SIG-M5 treated with dmso at 0.1 percent for 504 hours (cell line): ENCODE measurements around the gene CLMP.

Source experiments
- DNase-seq: peaks from one replicate; lab custom pipeline; 2025; ENCODE audit not compliant: unreplicated experiment; lab: John Stamatoyannopoulos, UW

CLMP gene

DNA sequence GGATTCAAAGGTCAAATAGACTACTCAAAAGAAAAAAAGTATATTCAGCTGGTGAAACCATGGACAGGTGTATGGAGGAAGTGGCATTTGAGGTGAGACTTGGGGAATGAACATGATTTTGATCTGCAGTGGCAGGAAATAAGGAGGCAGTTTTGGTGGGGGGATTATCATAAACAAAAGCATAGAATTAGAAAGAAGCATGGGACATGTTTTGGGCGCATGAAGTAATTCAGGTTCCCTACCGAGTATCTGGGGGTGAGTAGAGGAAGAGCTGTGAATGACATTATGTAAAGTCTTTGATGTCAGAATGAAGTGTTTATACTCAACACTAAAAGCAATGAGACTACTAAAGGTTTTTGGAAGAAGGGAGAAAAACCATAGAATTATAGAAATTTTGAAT, 3.1 kb downstream of the CLMP start:
- no peak for DNase-seq

DNA sequence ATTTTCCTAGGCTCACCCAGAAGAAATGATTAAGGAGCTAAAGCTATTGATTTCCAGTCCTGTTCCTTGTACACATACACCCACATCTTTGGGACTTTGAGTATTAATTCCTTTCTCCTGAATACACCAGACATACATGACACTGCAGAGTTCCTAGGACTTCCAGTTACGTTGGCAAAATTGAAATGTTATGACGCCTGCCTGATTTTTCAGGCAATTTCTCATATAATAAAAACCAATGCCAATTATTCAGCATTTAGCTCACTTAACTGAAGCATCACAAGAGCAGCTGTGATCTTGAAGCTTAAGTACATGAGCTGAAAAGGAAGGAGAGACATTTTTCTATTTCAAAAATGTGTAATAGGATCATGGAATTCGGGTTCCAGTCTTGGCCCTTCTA, 4.5 kb downstream of the CLMP start:
- no peak for DNase-seq

DNA sequence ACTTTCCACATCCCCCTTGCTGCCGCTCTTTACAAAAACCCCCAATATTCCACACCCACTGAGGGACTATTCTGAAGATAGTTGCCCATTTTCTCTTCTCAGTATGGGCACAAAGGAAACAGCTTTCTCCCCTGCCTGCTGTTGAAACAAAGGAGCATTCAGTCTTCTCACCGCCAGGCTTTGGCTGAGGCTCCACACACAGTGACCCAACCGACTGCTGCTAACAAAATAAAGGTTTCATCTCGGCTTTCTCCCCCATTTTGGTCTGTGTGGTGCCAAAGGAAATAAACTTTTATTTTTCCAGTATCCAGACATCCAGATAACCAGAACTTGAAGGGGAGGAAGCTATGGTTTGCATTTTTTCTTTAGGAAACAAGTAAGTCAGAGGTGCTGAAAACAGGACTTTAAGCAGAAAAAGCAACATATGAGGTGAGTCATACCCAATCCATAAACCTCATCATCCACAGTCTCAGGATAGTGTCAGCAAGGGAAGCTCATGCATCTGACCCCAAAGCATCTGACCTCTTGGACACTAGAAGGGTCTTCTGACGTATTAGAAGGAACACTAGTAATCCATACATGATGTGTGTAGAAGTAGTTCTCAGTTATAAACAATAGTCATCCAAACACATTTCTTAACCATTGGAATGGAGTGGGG, 6.4 kb downstream of the CLMP start:
- no peak for DNase-seq

DNA sequence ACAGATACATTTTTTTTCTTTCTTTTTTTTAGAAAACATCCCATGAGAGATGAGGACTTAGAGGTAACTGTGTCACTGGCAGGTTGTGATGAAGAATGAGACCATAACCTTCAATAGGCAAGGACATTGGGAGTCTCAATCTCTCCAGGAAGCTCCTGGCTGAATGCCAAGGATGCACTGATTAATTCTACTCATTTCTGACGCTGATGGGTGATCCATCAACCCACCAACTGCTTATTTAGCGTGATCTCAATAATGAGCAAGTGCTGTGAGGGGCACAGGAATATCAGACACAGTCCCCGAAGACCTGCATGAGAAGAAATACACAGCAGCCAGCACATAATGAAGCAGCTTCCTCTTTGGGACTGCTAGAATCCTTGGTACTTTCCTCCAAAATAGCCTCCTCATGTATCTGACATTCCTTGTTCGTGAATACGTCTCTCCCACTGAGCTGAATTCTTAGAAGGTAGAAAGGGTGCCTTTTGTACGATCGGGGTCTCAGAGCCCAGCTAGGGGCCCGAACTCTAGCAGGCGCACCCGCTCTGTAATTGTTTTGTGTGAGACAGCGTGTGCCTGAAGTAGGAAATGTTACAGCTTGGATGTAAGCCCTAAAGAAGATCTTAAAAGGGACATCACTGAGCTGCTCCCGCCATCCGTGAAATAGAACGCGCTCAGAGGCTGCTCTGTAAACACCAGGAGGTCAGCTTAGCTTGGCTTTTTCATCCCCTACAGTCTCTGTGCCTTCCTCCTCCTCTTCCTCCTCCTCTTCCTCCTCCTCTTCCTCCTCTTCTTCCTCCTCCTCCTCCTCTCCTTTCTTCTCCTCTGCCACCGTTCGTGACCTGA, 7.2 kb downstream of the CLMP start:
- DNase-seq: no peak

DNA sequence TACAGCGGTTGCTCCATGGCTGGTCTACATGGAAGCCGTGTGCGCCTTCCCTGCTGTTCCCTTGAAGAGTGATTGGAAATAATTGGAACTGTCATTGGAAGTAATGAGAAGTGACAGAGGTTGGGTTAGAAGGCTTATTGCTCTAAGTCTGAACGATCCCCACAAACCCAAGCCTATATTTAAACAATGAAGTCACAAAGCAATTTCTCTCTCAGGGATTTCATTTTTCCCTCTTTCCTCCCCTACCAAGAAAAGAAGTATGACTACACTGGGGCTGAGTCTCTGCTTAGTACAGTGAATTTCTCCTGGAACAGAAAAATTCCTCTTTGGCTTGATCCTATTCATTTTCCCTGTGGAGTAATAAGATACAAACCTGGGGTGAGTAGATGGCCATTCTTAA, 7.8 kb downstream of the CLMP start:
- DNase-seq: no peak

DNA sequence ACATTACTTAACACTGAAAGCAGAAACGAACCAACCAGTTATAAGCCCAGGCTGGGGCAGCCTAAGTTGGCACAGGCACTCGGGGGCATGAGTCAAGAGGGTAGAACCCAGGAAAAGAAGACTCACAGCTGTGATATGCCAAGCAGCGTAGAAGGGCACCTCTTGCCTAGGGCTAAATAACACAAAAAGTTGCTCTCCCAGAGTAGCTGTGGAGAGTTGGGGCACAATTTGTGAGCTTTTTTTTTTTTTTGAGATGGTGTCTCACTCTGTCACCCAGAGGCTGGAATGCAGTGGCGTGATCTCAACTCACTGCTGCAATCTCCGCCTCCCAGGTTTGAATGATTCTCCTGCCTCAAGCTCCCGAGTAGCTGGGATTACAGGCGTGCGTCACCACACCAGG, 8.8 kb downstream of the CLMP start:
- DNase-seq: no peak

DNA sequence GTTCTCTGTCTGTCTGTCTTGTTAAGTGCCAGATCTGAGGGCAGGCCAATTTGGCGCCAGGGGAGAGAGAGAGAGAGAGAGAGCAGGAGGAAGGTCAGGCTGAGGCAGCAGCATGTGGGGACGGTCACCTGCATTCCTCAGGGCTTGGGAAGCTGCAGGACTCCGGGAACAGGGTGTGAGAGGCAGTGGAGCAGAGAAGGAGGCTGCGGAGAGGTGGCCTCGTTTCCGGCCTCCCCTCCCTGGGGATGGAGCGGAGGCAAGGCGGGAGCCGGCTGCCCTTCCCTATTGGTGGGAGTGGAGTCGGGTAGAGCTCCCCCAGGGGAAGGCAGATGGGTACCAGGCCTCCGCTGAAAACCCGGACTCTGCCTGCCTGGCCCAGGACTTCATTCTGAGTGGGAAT, 9.7 kb downstream of the CLMP start:
- no peak for DNase-seq

DNA sequence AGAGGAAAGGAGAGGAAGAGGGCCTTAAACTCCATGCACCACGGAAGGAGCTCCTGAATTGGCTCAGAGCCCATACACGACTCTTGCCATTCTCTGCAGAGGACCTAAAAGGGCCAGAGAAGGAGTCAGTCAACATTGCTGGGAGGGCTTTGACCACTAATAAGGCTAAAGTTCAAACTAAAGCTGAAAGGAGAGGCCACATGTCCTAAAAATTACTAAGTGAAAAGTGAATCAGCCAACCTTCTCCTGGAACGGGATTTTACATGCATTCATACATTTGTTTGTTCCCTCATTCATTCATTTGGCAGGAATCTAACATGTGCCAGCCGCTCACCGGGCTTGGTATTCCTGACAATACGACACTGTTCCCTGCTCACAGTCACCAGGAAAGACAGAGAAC, 10.5 kb downstream of the CLMP start:
- DNase-seq: no peak

DNA sequence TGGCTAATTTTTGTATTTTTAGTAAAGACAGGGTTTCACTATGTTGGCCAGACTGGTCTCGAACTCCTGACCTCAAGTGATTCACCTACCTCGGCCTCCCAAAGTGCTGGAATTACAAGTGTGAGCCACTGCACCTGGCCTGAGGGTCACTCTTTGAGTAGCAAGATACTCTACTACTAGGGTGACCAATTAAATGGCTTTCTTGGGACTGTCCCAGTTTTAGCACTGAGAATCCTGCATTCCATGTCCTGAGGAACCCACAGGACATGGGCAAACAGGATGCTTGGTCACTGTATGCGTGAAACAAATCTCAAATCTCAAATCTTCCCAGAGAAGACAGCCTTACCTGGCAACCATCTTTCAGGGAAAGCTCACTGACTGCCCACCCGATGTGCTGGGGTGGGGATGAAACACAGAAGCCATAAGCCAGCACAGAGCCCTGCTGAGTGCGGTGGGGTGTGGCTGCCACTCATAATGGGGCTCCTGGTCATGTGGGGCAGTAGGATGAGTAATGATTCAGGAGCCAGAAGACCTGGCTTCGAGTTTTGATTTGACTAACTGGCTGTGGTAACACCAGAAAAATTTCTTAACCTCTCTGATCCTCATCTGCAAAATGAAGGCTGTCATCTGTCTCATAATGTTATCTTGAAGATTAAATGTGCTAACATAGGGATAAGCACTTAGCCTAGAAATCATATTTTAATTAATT, 11.5 kb downstream of the CLMP start:
- no peak for DNase-seq

DNA sequence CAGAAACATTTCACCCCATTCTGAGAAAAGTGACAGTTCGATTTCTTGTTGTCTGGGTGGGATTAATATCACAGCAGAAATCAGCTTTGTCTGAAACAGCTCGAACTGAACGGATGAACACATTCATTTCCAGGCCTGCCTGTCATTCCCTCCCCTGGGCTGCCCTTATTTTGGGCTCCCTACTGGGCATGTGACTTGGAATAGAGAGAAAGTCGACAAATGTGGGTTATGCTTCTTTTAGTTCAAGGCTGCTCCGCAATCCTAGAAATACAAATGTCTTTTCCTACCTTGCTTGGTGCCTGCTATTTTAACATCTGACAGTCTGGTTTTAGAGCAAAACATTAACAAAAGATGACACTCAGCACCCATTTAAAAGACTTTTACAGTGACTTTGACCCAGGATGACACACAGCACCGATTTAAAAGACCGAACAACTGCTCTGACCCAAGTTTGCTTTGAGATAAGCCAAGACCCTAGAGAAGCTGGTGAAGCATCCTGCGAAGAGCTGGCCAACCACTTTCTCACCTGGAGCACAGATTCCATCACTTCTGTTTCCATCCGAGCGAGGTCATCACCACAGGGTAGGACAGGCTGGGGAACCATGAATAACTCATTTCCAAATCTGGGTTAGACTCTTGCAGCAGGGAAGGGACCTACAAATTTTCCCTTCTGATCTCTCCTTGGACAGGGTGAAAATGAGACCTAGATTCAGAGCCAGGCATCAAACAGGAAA, 13.1 kb downstream of the CLMP start:
- no peak for DNase-seq

DNA sequence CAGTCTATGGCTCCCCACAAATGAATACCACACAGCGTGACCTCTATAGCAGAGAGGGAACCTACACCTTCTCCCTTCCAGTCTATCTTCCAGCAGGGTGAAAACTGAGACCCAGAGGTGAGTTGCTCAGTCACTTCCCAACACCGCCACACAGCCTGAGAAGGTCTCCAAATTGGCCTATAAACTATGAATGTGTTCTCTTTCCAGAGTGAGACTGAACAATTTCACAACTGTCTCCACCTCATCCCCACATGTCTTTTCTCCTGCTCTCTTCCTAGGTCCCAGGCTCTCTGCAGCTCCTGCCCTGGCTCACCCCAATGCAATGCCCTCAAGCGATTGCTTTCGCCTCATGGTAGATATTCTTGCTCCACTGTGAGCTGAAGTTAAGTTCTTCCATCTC, 14.0 kb downstream of the CLMP start:
- no peak for DNase-seq

DNA sequence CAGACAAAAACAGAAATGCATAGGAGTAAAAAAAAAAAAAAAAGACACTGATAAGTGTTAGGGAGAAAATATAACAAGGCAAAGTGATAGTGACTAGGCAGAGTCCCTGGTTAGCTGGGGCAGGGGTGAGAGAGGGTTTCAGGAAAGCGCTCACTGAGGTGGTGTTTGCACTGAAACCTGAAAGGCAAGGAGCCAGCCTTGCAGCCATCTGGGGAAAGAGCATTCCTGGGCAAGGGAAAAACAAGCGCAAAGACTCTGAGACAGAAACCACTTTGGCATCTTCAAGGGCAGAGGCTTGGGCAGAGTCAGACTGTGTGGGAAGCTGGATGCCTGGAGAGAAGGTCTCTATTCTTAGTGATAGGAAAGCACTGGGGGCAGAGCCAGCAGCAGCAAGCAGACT, 14.5 kb downstream of the CLMP start:
- no peak for DNase-seq

DNA sequence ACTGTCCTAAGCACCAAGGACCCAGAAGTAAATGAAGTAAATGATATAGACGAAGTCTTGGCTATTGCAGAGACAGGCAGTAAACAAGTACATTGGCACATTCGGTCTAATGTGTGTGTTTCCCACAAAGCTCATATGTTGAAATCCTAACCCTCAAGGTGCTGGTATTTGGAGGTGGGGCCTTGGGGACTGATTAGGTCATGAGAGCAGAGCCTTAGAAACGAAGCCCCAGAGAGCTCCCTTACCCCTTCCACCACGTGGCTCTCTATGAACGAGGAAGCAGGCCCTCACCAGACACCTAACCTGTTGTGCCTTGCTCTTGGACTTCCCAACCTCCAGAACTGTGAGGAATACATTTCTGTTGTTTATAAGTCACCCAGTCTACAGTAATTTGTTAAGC, 14.9 kb downstream of the CLMP start:
- no peak for DNase-seq

DNA sequence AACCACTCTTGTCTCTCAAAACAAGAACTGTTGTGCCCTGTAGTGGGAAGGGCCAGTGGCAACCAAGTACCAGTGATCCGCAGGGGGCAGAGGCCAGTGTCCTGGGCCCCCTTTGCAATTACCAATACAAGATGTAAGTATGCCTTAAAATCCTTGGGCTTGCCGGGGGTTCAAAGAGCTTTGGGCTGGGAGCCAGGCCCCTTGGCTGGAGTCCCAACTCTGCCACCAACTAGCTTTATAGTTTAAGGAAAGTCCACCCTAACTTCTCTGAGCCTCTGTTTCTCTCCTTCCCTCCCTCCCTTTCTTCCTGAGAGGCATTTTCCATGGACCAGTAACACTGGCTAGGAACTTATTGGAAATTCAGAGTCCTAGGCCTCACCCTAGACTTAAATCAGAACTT, 15.5 kb downstream of the CLMP start:
- no peak for DNase-seq

DNA sequence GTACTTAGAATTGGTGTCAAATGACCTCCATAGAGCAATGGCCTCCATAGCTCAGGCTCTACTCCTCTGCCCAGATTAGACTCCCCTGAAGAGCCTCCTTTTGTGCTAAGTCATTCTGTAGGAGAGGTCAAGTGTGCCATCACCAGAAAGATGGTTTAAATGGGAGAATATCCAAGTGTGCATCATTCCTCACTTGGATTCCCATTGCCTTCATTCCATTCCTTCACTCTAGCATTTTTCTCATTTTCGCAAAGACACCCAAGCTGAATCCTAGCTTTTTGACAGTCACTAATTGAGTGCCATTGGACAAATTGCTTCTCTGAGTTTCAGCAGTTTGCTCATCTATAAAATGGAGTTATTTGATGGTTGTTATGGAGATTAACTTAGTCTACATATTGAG, 16.9 kb downstream of the CLMP start:
- DNase-seq: no peak

DNA sequence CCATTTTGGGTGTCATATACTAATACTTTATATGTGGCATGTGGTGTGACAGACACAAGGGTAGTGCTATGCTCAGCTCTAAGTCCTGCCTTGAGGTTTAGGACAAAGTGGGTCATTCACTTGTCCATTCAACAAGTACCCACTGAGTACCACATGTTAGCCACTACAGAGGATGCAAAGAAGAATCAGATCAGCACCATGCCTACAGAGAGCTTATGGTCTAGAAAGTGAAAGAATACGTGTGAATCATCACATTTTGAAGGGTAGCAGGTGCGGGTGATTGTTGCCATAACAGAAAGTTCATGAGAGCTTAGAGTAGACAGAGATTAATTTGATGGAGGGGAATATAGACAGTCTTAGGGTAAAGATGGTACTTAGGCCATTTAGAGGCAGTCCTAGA, 18.3 kb downstream of the CLMP start:
- DNase-seq: no peak

DNA sequence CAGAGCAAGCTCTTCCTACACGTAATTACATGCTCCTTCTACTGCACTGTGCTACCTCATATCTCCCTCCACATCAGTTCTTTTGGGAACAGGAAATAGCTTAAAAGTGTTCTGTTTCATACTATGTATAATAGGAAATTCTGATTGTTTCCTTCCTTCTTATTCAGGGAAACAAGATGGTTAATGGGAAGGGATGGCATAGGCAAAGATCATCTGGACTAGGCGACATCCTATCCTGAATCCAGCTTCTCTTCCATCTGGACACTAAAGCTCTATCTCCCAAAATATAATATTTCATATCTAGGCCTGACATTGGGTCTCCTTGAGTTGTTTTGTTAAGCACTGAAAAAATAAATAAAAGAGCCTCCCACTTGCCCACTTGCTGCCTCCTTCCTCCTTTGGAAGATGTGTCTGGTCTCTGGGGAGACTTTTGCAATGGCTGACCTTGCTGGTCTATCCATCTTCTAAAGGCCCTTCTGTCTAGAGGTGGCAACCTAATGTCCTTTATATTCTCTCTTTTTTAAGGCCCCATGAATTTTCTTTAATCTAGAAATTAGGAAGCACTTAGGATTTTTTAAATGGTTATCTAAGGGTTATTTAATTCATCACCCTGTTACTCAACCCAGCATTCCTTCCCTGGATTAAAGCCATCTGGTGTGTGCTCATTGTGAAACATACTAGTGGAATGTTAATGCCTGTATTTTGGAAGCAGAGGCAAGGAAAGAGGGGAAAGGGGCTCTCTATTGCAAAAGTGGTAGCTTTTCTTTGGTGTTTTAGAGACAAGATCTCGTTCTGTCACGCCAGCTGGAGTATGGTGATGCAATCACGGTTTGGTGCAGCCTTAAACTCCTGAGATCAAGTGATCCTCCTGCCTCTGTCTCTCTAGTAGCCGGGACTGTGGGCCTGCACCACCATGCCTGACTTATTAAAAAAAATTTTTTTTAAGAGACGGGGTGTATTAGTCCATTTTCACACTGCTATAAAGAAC, 20.6 kb downstream of the CLMP start:
- no peak for DNase-seq

DNA sequence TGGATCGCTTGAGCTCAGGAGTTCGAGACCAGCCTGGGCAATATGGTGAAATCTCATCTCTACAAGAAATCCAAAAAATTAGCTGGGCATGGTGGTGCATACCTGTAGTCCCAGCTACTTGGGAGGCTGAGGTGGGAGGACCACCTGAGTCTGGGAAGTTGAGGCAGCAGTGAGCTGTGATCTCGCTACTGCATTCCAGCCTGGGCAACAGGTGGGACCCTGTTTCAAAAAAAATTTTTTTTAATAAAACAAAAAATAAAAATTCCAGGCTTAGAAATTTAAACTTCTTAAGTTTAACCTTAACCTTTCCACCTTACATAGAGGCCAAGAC, 21.2 kb downstream of the CLMP start:
- no peak for DNase-seq

DNA sequence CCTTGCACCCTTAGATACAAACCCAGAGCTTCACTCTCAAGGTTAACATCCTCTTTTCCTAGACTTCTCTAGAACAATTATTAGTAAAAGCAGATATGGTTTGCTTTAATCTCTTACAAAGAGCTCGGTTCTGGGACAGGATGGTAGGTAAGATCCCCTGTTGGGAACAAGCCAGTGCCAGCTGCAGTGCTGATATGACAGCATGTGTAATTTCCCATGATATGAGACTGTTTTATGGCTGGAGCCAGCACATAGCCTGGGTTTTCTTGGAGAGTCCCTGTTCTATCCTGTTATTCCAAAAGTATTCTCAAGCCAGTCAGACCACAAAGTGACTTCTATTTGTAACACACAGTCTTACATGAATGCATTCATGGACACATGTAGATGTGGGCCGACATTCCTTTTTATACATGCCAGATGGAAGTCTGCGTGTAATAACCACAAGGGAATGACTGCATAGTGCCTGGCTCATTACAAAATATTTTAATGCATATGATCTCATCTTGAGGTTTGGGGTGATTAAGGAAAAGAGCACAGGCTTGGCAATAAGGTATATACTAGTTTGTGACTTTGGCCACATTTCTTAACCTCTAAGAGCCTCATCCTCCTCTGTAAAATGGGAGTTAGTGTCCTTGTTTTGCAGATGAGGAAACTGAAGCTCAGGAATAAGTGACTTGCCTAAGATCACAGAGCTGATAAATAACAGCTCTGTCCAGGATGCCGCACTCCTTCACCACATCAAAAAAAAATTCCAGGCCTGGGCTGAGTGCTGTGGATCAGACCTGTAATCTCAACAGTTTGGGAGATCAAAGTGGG, 21.8 kb downstream of the CLMP start:
- DNase-seq: no peak

DNA sequence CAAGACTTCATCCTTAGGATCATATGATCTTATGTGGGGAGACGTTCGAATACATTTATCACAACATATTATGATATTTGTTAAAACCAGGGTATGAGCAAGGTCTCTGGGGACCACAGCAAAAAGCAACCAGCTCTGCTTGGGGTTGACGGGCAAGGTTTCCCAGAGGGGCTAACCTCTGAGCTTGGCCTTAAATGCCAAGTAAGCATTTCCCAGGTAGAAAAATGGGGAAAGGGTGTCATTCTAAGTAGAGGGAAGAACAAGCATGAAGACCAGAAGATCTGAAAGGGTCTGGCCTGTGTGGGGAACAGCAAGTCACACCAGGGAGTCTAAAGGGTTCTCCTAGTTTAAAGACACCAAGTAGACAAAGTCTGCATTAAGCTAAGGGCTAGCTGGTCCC, 24.1 kb downstream of the CLMP start:
- no peak for DNase-seq
